Keratinocyte (primary cell): Measurements from ENCODE around the gene CDH12.
"Not testable (repeated sequence)": the region's sequence is repeated elsewhere in the genome, so short reads cannot be mapped to it uniquely, and the experiment has no call there.

Experiments used
- EZH2 ChIP-seq: IDR thresholded peaks from one replicate; pipeline ENCODE4 v1.6.1; 2012; ENCODE audit warnings: inconsistent platforms, mild to moderate bottlenecking, low read length, moderate library complexity
- TF ChIP-seq, protein P1 (sequence below), 3 experiments: IDR thresholded peaks in 1 of 3; conservative IDR thresholded peaks in 1 of 3; optimal IDR thresholded peaks in 1 of 3; 2 replicates in 2 of 3; 3 replicates in 1 of 3; pipeline versions ENCODE3 to v1.5.1; 2011; ENCODE audit warnings: low read length in 3 of 3, mild to moderate bottlenecking in 3 of 3, moderate library complexity in 2 of 3, control low read depth in 1 of 3, inconsistent platforms in 1 of 3; ENCODE audit not compliant: insufficient read depth in 2 of 3; ENCODE audit errors: extremely low read depth in 1 of 3

DNA sequence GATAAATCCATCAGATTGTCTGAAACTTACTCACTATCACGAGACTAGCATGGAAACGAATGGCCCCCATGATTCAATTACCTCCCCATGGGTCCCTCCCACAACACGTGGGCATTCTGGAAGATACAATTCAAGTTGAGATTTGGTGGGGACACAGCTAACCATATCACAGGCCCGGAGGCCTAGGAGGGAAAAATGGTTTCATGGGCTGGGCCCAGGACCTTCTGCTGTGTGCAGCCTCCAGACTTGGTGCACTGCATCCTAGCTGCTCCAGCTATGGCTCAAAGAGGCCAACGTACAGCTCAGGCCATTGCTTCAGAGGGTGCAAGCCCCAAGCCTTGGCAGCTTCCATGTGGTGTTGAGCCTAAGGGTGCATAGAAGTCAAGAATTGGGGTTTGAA is 245.6 kb downstream of the CDH12 start:
- TF ChIP-seq, protein P1, sequence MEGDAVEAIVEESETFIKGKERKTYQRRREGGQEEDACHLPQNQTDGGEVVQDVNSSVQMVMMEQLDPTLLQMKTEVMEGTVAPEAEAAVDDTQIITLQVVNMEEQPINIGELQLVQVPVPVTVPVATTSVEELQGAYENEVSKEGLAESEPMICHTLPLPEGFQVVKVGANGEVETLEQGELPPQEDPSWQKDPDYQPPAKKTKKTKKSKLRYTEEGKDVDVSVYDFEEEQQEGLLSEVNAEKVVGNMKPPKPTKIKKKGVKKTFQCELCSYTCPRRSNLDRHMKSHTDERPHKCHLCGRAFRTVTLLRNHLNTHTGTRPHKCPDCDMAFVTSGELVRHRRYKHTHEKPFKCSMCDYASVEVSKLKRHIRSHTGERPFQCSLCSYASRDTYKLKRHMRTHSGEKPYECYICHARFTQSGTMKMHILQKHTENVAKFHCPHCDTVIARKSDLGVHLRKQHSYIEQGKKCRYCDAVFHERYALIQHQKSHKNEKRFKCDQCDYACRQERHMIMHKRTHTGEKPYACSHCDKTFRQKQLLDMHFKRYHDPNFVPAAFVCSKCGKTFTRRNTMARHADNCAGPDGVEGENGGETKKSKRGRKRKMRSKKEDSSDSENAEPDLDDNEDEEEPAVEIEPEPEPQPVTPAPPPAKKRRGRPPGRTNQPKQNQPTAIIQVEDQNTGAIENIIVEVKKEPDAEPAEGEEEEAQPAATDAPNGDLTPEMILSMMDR (optimal IDR thresholded peaks at IDR 0.05 in 1 of 3, IDR thresholded peaks at IDR 0.05 in 1 of 3, conservative IDR thresholded peaks at IDR 0.05 in 1 of 3; ENCODE audit: extremely low read depth in 1 of 3, insufficient read depth in 2 of 3, low read length in 3 of 3), result not testable (repeated sequence)
- TF ChIP-seq EZH2, result not testable (repeated sequence)
